Measurements from ENCODE around the gene TRIAP1. TPM values are rescaled to one million over a fixed set of nuclear protein-coding genes. Genes with fewer than 3 reads are reported as not detected.
A peak's percentile ranks its signal among the peaks of the same experiment; 100 is the strongest.
"Not testable (repeated sequence)": the region's sequence is repeated elsewhere in the genome, so short reads cannot be mapped to it uniquely, and the experiment has no call there.

The TRIAP1 gene
- total RNA-seq, 2 experiments from 2014 or later = 26.8 to 38.0 TPM

- no peaks in the 10 kb centered on the region for H3K9me3 Mint-ChIP-seq (ENCODE audit: low read depth)
- no peak overlapping the region for H3K4me3 Mint-ChIP-seq
- CTCF ChIA-PET = interaction anchor here (0.7 to 2.7 kb wide), 13 partner anchors 7 to 1080 kb away, joined by 3 to 23 read pairs (median 5); partner anchors contain the start of genes COX6A1 and DYNLL1
- H3K36me3 Mint-ChIP-seq = peaks cover 55% of the 10 kb centered on the region
- peaks cover 30% of the 10 kb centered on the region for H3K4me1 Mint-ChIP-seq
- H3K27ac Mint-ChIP-seq = peak overlapping the region; percentile 8
- no peaks in the 10 kb centered on the region for H3K27me3 Mint-ChIP-seq
- DNase-seq = no peak
- no peak for ATAC-seq
Observed at GRCh38 chr12:120465756-120466155, 19.6 kb upstream of the TRIAP1 start.

DNA sequence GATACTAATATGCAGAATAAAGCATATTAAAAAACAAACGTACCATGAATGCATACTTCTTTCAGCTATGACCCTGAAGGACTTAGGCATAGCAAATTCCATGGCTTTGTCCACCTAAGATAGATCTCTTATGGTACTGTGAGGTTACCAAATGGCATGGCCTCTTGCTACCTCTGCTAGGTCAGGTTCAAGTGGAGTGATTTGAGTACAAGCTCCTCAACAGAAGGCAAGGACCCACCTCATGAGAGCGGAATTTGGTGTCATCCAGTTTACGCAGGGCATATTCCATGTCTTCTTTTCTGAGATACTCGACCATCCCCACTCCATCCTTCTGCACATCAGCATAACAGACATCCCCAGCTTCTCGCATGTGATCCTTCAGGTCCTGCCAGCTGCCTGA, 17.5 kb upstream of the TRIAP1 start:
- no peak overlapping the region for H3K27ac Mint-ChIP-seq
- peaks cover 68% of the 10 kb centered on the region for H3K36me3 Mint-ChIP-seq
- CTCF ChIA-PET = interaction anchor here (1.3 to 1.7 kb wide), 2 partner anchors 24 to 33 kb away, joined by 4 read pairs; no protein-coding TSS in a partner anchor
- no peaks in the 10 kb centered on the region for H3K27me3 Mint-ChIP-seq
- ATAC-seq = no peak
- H3K4me3 Mint-ChIP-seq = no peak overlapping the region
- no peak for DNase-seq
- H3K4me1 Mint-ChIP-seq = peaks cover 23% of the 10 kb centered on the region
- no peaks in the 10 kb centered on the region for H3K9me3 Mint-ChIP-seq (ENCODE audit: low read depth)

DNA sequence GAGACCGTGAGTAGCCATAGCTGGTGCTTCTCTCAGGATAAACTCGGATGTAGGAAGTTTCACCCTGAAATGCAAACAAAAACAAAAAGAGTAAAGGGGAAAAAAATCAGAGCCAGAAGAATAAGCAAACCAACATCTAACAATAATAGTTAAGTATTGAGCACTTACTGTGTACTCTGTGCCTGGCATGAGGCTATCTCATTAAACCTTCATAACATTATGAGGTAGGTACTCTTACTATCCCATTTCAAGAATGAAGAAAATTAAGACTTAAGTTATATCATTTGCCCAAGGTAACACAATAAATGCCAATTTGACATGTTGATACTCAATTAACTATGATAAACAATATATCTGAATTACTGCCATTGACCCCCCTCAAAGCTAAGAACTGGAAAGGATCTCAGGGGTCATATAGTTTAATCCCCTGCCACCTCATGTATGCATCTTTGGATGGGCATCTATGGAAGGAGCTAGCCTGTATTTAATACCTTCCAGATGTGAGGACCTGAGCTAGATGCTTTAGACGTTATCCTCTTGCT, 16.0 kb upstream of the TRIAP1 start:
- Mint-ChIP-seq H3K9me3 (ENCODE audit: low read depth) (no peaks in the 10 kb centered on the region), H3K27me3 (no peaks in the 10 kb centered on the region), H3K27ac (no peak overlapping the region), H3K36me3 (peaks cover 69% of the 10 kb centered on the region), H3K4me3 (no peak overlapping the region), H3K4me1 (peaks cover 12% of the 10 kb centered on the region)
- DNase-seq (no peak), ATAC-seq (no peak)
- CTCF ChIA-PET = interaction anchor here (1.1 to 1.7 kb wide), 2 partner anchors 10 to 22 kb away, joined by 3 to 4 read pairs; no protein-coding TSS in a partner anchor

DNA sequence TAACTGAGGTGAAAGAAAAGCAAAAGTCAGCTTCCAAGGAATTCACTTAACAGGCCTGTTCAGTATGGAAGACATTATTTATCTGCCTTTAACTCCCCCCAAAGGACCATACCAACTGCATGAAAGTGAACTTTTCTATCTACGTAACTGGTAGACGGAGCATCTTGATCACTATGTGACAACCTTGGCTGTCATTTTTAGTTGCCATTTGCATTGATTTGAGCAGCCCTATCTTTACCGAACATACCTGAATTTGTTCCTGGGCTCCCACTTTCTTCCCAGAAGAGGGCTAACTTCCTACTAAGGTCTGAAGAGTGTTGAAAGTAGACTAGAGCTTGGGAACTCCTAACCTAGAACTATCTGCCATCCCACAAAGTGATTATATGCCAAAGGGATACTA, 14.0 kb upstream of the TRIAP1 start:
- ATAC-seq (no peak), DNase-seq (no peak)
- peaks cover 71% of the 10 kb centered on the region for H3K36me3 Mint-ChIP-seq
- no peak overlapping the region for H3K27ac Mint-ChIP-seq
- H3K27me3 Mint-ChIP-seq = no peaks in the 10 kb centered on the region
- H3K4me3 Mint-ChIP-seq = no peak overlapping the region
- no peaks in the 10 kb centered on the region for H3K9me3 Mint-ChIP-seq (ENCODE audit: low read depth)
- CTCF ChIA-PET = interaction anchor here (1.1 kb wide), 1 partner anchor 21 kb away, joined by 3 read pairs; no protein-coding TSS in a partner anchor
- no peaks in the 10 kb centered on the region for H3K4me1 Mint-ChIP-seq

- CTCF ChIA-PET = interaction anchor here (0.7 to 6.5 kb wide), 4 partner anchors 9 to 217 kb away, joined by 4 to 37 read pairs (median 15); partner anchors contain the start of gene SRSF9
- no peak overlapping the region for H3K4me3 Mint-ChIP-seq
- no peaks in the 10 kb centered on the region for H3K27me3 Mint-ChIP-seq
- peaks cover 4% of the 10 kb centered on the region for H3K4me1 Mint-ChIP-seq
- DNase-seq = no peak
- H3K9me3 Mint-ChIP-seq (ENCODE audit: low read depth) = no peaks in the 10 kb centered on the region
- peaks cover 46% of the 10 kb centered on the region for H3K36me3 Mint-ChIP-seq
- H3K27ac Mint-ChIP-seq = no peak overlapping the region
- no peak for ATAC-seq
Observed at GRCh38 chr12:120457133-120457532, 10.9 kb upstream of the TRIAP1 start.

GRCh38 chr12:120455302-120455701, 9.1 kb upstream of the TRIAP1 start:
- CTCF ChIA-PET = interaction anchor here (0.7 to 6.5 kb wide), 5 partner anchors 11 to 1004 kb away, joined by 3 to 37 read pairs (median 6); partner anchors contain the start of gene SRSF9

GRCh38 chr12:120453977-120454376, 7.8 kb upstream of the TRIAP1 start:
- Mint-ChIP-seq H3K27me3 (no peaks in the 10 kb centered on the region), H3K9me3 (ENCODE audit: low read depth) (no peaks in the 10 kb centered on the region), H3K4me1 (peaks cover 8% of the 10 kb centered on the region), H3K4me3 (no peak overlapping the region), H3K36me3 (peaks cover 29% of the 10 kb centered on the region), H3K27ac (peak overlapping the region; percentile 15)
- peak; percentile 48 for DNase-seq
- CTCF ChIA-PET = interaction anchor here (1.5 to 6.5 kb wide), 4 partner anchors 9 to 21 kb away, joined by 4 to 37 read pairs (median 6); partner anchors contain the start of gene SRSF9
- peak; percentile 90 for ATAC-seq

More at GRCh38 chr12:120455302-120455701, 9.1 kb upstream of the TRIAP1 start:
- Mint-ChIP-seq H3K4me1 (peaks cover 5% of the 10 kb centered on the region), H3K36me3 (peaks cover 37% of the 10 kb centered on the region), H3K27me3 (no peaks in the 10 kb centered on the region), H3K27ac (no peak overlapping the region), H3K4me3 (no peak overlapping the region), H3K9me3 (ENCODE audit: low read depth) (no peaks in the 10 kb centered on the region)
- ATAC-seq (no peak), DNase-seq (no peak)

DNA sequence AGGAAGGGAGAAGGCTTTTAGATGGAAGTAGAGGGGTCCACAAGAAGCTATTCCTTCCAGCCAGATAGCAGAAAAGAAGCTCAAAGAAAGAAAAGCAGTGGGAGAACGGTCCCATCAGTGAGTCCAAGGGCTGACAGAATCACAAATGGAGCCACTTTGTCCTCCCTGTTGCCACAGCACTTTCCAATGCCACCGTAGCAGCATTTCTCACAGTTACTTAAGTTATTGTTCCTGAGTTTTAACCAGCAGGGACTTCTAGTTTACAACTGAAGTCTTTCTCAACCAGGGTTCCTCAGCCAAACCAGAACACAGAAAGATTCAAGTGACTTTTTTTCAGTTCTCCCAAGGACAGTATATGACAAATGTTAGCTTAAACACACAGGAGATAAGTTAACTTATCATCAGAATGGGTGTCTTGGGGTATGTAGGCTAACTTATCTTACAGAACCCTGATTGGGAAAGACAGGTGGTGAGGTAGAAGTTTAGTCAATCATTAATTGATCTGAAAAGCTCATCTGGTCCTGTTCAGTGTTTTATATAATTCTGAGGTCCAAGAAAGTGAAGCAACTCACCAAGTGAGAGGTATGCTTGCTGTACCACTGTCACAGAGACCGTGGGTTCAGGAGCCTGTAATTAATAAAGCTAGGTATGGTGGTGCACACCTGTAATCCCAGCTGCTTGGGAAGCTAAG, 7.0 kb upstream of the TRIAP1 start:
- H3K27ac Mint-ChIP-seq = no peak overlapping the region
- H3K4me3 Mint-ChIP-seq = no peak overlapping the region
- peaks cover 9% of the 10 kb centered on the region for H3K4me1 Mint-ChIP-seq
- H3K36me3 Mint-ChIP-seq = peaks cover 24% of the 10 kb centered on the region
- CTCF ChIA-PET = interaction anchor here (0.9 to 6.5 kb wide), 7 partner anchors 9 to 22 kb away, joined by 4 to 37 read pairs (median 6); partner anchors contain the start of genes COX6A1 and SRSF9
- DNase-seq (no peak), ATAC-seq (no peak)
- no peaks in the 10 kb centered on the region for H3K27me3 Mint-ChIP-seq
- no peaks in the 10 kb centered on the region for H3K9me3 Mint-ChIP-seq (ENCODE audit: low read depth)

- Mint-ChIP-seq H3K36me3 (peaks cover 26% of the 10 kb centered on the region), H3K4me1 (peaks cover 16% of the 10 kb centered on the region)
- not testable (repeated sequence) for H3K4me3 Mint-ChIP-seq; H3K9me3 Mint-ChIP-seq (ENCODE audit: low read depth); H3K27me3 Mint-ChIP-seq; H3K27ac Mint-ChIP-seq; ATAC-seq; DNase-seq
- CTCF ChIA-PET = interaction anchor here (1.0 to 6.5 kb wide), 7 partner anchors 10 to 173 kb away, joined by 4 to 37 read pairs (median 4); partner anchors contain the start of gene SRSF9
Observed at GRCh38 chr12:120452524-120452923, 6.3 kb upstream of the TRIAP1 start.

GRCh38 chr12:120447992-120448391, 1.8 kb upstream of the TRIAP1 start:
- DNase-seq (no peak), ATAC-seq (no peak)
- Mint-ChIP-seq H3K9me3 (ENCODE audit: low read depth) (no peaks in the 10 kb centered on the region), H3K4me3 (peak overlapping the region; percentile 99), H3K27ac (peak overlapping the region; percentile 90), H3K36me3 (peaks cover 23% of the 10 kb centered on the region), H3K27me3 (no peaks in the 10 kb centered on the region), H3K4me1 (peaks cover 40% of the 10 kb centered on the region)
- CTCF ChIA-PET = interaction anchor here (1.2 to 1.5 kb wide), 4 partner anchors 10 to 134 kb away, joined by 3 to 6 read pairs (median 4); partner anchors contain the start of gene POP5

DNA sequence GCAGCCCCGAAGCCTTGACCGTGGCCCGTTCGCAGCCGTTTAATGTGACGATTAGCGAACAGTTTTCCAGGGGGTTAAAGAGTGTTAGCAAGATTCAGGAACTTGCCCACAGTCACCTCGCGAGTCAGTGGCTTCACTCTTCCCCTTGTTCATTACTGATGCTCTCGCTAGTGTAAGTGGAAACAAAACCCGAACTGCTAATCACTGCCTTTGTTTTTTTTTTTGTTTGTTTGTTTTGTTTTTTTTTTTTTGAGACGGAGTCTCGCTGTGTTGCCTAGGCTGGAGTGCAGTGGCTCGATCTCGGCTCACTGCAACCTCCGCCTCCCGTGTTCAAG, 627 bp upstream of the TRIAP1 start:
- CTCF ChIA-PET = interaction anchor here (1.1 to 1.4 kb wide), 5 partner anchors 10 to 49 kb away, joined by 3 to 5 read pairs (median 3); partner anchors contain the start of gene DYNLL1
- H3K27ac Mint-ChIP-seq = peak overlapping the region; percentile 90
- not testable (repeated sequence) for DNase-seq; ATAC-seq; H3K27me3 Mint-ChIP-seq; H3K9me3 Mint-ChIP-seq (ENCODE audit: low read depth)
- H3K4me3 Mint-ChIP-seq = peak overlapping the region; percentile 99
- H3K36me3 Mint-ChIP-seq = peaks cover 23% of the 10 kb centered on the region
- peaks cover 43% of the 10 kb centered on the region for H3K4me1 Mint-ChIP-seq

- peak overlapping the region; percentile 99 for H3K4me3 Mint-ChIP-seq
- DNase-seq (no peak), ATAC-seq (no peak)
- no peaks in the 10 kb centered on the region for H3K27me3 Mint-ChIP-seq
- CTCF ChIA-PET = interaction anchor here (0.6 to 3.6 kb wide), 5 partner anchors 9 to 51 kb away, joined by 3 to 30 read pairs (median 7); partner anchors contain the start of genes DYNLL1 and SRSF9
- H3K36me3 Mint-ChIP-seq = peaks cover 37% of the 10 kb centered on the region
- H3K27ac Mint-ChIP-seq = peak overlapping the region; percentile 90
- peaks cover 57% of the 10 kb centered on the region for H3K4me1 Mint-ChIP-seq
- H3K9me3 Mint-ChIP-seq (ENCODE audit: low read depth) = no peaks in the 10 kb centered on the region
Observed at GRCh38 chr12:120444676-120445075, 1.5 kb downstream of the TRIAP1 start.

DNA sequence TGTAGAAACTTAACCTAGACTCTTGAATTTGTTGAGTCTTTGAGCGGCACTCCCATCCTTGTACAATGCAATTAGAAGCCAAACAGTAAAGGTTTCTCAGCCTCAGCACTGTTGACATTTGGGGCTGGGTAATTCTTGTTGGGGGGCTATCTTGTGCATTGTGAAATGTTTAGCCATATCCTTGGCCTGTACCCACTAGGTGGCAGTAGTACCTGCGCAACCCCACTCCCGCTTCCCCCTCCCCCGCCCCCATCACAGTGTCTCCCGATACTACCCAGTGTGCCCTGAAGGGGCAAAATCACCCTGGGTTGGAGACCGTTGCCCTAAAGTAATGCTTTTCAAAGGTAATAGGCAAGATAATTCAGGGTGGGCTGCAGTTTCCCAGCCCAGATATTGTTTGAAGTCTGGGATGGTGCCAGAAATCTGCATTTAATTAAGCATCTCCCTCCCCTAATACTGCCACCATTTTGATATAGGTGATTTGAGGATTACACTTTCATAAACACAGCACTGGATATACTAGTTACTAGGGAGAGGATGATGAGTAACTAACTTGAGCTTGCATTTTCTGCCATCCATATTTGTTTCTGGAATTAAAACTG, 6.4 kb downstream of the TRIAP1 start:
- CTCF ChIA-PET = interaction anchor here (0.8 to 3.9 kb wide), 15 partner anchors 9 to 147 kb away, joined by 3 to 23 read pairs (median 4); partner anchors contain the start of genes DYNLL1, PLA2G1B, POP5 and RNU4-1
- Mint-ChIP-seq H3K4me1 (peaks cover 48% of the 10 kb centered on the region), H3K27ac (peak overlapping the region; percentile 62), H3K27me3 (no peaks in the 10 kb centered on the region), H3K36me3 (peaks cover 25% of the 10 kb centered on the region), H3K9me3 (ENCODE audit: low read depth) (no peaks in the 10 kb centered on the region), H3K4me3 (peak overlapping the region; percentile 41)
- DNase-seq (peak; percentile 88), ATAC-seq (peak; percentile 37)
